Placental epithelial cell (primary cell): ENCODE measurements around the gene MAN1C1. TPM values are rescaled to one million over a fixed set of nuclear protein-coding genes. Genes with fewer than 3 reads are reported as not detected.

Experiments
- total RNA-seq: library from RNA; depleted of rRNA; stranded (reverse); fragments of >200 nt; gene quantifications from 2 replicates; pipeline ENCODE4 v1.2.3, GENCODE V29; 2012

Gene MAN1C1
- 0.11 and 0.79 TPM in 2 replicates for total RNA-seq

GRCh38 chr1:25616095-25616986, at the start of gene MAN1C1:
TSS of gene MAN1C1 (plus strand) at chr1:25616791. CDS start at chr1:25617798, 1,007 bp downstream.

DNA sequence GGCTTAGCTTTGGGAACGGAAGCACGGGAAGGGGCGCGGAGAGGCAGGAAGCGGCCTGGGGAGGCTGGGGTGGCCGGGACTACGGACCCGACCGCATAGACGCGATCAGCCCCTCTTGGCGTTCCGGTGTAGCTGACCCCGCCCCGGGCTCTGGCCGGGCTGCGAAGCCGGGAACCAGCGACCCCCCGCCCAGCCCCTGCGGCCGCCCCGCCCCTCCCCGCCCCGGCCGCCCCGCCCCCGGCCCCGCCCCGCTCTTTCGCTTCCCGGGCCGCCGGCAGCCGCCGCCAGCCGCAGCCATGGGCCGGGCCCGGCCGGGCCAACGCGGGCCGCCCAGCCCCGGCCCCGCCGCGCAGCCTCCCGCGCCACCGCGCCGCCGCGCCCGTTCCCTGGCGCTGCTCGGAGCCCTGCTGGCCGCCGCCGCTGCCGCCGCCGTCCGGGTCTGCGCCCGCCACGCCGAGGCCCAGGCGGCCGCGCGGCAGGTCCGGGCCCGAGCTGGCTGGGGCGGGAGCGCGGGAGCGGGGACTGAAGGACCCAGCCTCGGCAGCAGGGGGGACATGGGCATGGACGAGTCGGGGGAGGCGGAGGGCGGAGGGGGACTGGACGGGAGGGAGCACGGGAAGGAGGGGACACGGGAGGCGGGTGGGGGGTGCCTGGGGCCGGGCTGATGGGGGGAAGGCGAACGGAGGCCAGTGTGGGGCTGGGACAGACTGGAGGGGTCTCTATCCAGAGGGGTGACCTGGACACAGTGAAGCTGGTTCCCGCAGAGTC, 183.5 kb downstream of the MAN1C1 start, which contains the start of gene SELENON:
Gene SELENON (plus strand): TSS at position 259 of the 768 bp plus-strand sequence. CDS start 38 bp downstream, at position 297.

GRCh38 chr1:25819491-25820246, 203.1 kb downstream of the MAN1C1 start, which contains the start of gene MTFR1L:
TSS of gene MTFR1L (plus strand) at chr1:25819954. CDS start at chr1:25823105, 3,151 bp downstream.

Other genes starting within 250 kb of the MAN1C1 start
- 0.87 and 1.2 TPM in 2 replicates for gene RHCE, start 196.0 kb upstream of the MAN1C1 start, total RNA-seq
- gene MACO1, start 185.9 kb upstream of the MAN1C1 start, total RNA-seq: 25.9 and 26.9 TPM in 2 replicates
- 13.0 and 16.2 TPM in 2 replicates for gene LDLRAP1, start 73.2 kb upstream of the MAN1C1 start, total RNA-seq
- 14.1 and 25.4 TPM in 2 replicates for gene SELENON, start 183.4 kb downstream of the MAN1C1 start, total RNA-seq
- gene MTFR1L, start 203.2 kb downstream of the MAN1C1 start, total RNA-seq: 66.3 and 66.4 TPM in 2 replicates
- 1.2 and 1.8 TPM in 2 replicates for gene AUNIP, start 242.7 kb downstream of the MAN1C1 start, total RNA-seq